Measurements from ENCODE around the gene NSD2. TPM values are rescaled to one million over a fixed set of nuclear protein-coding genes. Genes with fewer than 3 reads are reported as not detected.

The NSD2 gene
- total and polyA plus RNA-seq, 12 donors: 11.1 to 187 (median 25.2) TPM

- TF ChIP-seq POLR2A (IDR thresholded peaks at IDR 0.05) (no peak), CTCF (IDR thresholded peaks at IDR 0.05) (no peak)
- H3K9me3 ChIP-seq (replicated peaks in 1 of 3): no peaks in the 10 kb centered on the region
- peak overlapping the region in 1 of 5 donors; percentile 74 for H3K27ac ChIP-seq
- H3K36me3 ChIP-seq (replicated peaks in 1 of 2): peaks cover 0 to 8% of the 10 kb centered on the region in 2 donors
- H3K27me3 ChIP-seq: no peaks in the 10 kb centered on the region
- peaks cover 9 to 32% of the 10 kb centered on the region in 2 donors for H3K4me1 ChIP-seq (replicated peaks in 1 of 2)
- 77 to 85% (median 79%) methylated on average over 7 of the region's 7 CpGs for WGBS, 4 donors
- no peak for DNase-seq
- intact Hi-C loops (cut with DNase I): loop anchor here in 1 of 2 donors (10.0 kb wide), 1 partner anchor 92 kb away; no protein-coding TSS in a partner anchor
- no peak overlapping the region for H3K4me3 ChIP-seq
Observed at GRCh38 chr4:2006367-2006766, 135.2 kb downstream of the NSD2 start.

GRCh38 chr4:2006956-2007653 is 135.9 kb downstream of the NSD2 start:
- peak; percentile 42 to 75 (median 70) for DNase-seq
- 52 to 67% (median 59%) methylated on average over 15 of the region's 15 CpGs for WGBS, 4 donors
- Histone ChIP-seq H3K4me1 (replicated peaks in 1 of 2) (peaks cover 9 to 32% of the 10 kb centered on the region in 2 donors), H3K27me3 (no peaks in the 10 kb centered on the region), H3K4me3 (peak overlapping the region in 1 of 4 donors; percentile 68), H3K36me3 (replicated peaks in 1 of 2) (peaks cover 0 to 8% of the 10 kb centered on the region in 2 donors), H3K9me3 (replicated peaks in 1 of 3) (no peaks in the 10 kb centered on the region), H3K27ac (peak overlapping the region in 2 of 5 donors; percentile 29 to 74)
- intact Hi-C loops (cut with DNase I): loop anchor here in 1 of 2 donors (10.0 kb wide), 1 partner anchor 92 kb away; no protein-coding TSS in a partner anchor
- TF ChIP-seq POLR2A (IDR thresholded peaks at IDR 0.05) (no peak), CTCF (IDR thresholded peaks at IDR 0.05) (no peak)

GRCh38 chr4:2007804-2008670 is 136.8 kb downstream of the NSD2 start:
- H3K9me3 ChIP-seq (replicated peaks in 1 of 3): no peaks in the 10 kb centered on the region
- TF ChIP-seq POLR2A (IDR thresholded peaks at IDR 0.05): no peak
- intact Hi-C loops (cut with DNase I): loop anchor here in 1 of 2 donors (10.0 kb wide), 1 partner anchor 93 kb away; no protein-coding TSS in a partner anchor
- H3K27me3 ChIP-seq: no peaks in the 10 kb centered on the region
- H3K4me3 ChIP-seq: peak overlapping the region in 2 of 4 donors; percentile 68 to 100
- H3K27ac ChIP-seq: peak overlapping the region in 3 of 5 donors; percentile 89 to 100 (median 96)
- 1 to 2% (median 1%) methylated on average over 26 to 57 of the region's 57 CpGs for WGBS, 4 donors
- peaks cover 0 to 8% of the 10 kb centered on the region in 2 donors for H3K36me3 ChIP-seq (replicated peaks in 1 of 2)
- peaks cover 9 to 32% of the 10 kb centered on the region in 2 donors for H3K4me1 ChIP-seq (replicated peaks in 1 of 2)
- DNase-seq: peak in 1 of 7 donors; percentile 37

GRCh38 chr4:2008671-2008920 is 137.4 kb downstream of the NSD2 start:
- Histone ChIP-seq H3K4me3 (peak overlapping the region; percentile 68 to 100 (median 88)), H3K9me3 (replicated peaks in 1 of 3) (no peaks in the 10 kb centered on the region), H3K4me1 (replicated peaks in 1 of 2) (peaks cover 9 to 32% of the 10 kb centered on the region in 2 donors), H3K36me3 (replicated peaks in 1 of 2) (peaks cover 0 to 3% of the 10 kb centered on the region in 2 donors), H3K27me3 (no peaks in the 10 kb centered on the region), H3K27ac (peak overlapping the region; percentile 89 to 100 (median 96))
- peak in 1 of 7 donors; percentile 31 for DNase-seq
- no peak for TF ChIP-seq POLR2A (IDR thresholded peaks at IDR 0.05)
- no peak for TF ChIP-seq CTCF (IDR thresholded peaks at IDR 0.05)
- intact Hi-C loops (cut with DNase I): loop anchor here in 1 of 2 donors (10.0 kb wide), 1 partner anchor 94 kb away; no protein-coding TSS in a partner anchor
- 0 to 2% (median 0%) methylated on average over 7 to 27 of the region's 27 CpGs for WGBS, 4 donors
